Measurements from ENCODE around the gene RPS6KA5. TPM values are rescaled to one million over a fixed set of nuclear protein-coding genes. Genes with fewer than 3 reads are reported as not detected.

Gene RPS6KA5
- total RNA-seq, 1 donor from 2014 or later = 14.6 TPM

DNA sequence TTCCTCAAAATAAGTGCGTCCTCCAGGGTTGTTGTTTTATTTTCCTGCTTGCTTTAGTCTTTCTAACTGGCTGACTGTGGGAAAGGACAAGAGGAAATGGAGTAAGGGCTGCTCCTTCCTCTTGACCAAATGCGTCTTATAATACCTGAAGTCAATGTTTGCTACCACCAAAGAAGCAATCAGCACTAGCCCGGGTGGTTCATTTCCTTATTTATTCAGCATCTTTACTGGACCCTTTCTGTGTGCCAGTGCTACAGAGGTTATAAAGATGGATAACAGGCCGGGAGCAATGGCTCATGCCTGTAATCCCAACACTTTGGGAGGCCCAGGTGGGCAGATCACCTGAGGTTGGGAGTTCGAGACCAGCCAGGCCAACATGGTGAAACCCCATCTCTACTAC lies 15.1 kb upstream of the RPS6KA5 start:
- ATAC-seq (ENCODE audit: poor library complexity) = no peak
- intact Hi-C loops (cut with DNase I) = no loop called here
- no peak for DNase-seq

DNA sequence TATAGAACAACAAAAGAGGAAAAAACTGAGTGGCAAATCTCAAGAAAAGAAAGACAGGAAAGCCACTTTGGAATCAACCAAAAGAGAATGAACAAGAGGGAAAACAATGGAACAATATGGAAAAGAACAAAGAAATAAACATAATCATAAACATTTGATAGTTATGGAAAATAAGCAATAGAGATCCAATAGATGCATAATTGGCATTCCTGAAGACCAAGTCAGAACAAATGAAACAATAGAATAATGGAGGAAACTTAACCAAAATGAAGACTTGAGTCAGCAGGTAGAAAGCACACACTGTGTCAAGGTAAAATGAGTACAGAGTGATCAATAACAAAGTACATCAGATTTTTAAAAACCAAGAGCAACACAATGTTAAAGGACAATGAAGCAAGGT lies 10.1 kb upstream of the RPS6KA5 start:
- ATAC-seq (ENCODE audit: poor library complexity) (no peak), DNase-seq (no peak)
- intact Hi-C loops (cut with DNase I) = no loop called here

DNA sequence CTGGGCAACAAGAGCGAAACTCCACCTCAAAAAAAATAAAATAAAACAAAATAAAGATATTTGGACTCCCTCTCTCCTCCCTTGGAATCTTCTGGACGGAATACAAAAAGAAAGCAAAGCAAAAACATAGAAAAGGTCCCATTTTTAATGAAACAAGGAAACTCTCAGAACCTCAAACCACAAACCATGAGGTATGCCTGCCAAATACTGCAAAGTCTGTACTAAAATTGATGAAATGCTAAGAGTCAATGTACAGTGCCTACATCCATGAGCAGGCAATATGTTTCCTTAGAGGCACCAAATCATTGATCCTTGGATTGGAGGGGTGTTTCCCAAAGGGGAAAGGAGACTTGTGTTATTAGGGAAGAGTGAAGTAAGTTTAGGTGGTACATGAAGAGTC lies 8.2 kb upstream of the RPS6KA5 start:
- DNase-seq (no peak), ATAC-seq (ENCODE audit: poor library complexity) (no peak)
- intact Hi-C loops (cut with DNase I) = no loop called here

DNA sequence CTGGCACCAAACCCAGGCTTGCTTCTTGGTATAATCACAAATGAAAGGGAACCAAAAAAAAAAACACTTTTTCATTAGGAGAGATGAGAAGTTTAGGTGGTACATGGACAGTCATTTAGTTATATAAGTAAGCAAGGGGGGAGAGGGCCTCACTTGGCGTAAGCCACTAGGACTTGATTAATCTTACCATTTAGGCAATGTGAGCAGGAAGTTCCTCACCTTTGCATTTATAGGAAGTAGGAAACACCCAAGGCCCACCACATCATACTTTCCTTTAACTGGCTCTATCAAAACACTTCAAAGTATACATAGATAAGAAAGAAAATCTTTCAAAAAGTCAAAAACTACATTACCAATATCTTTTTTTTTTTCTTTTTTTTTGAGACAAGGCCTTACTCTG lies 6.7 kb upstream of the RPS6KA5 start:
- no peak for DNase-seq
- intact Hi-C loops (cut with DNase I) = no loop called here
- ATAC-seq (ENCODE audit: poor library complexity) = no peak

DNA sequence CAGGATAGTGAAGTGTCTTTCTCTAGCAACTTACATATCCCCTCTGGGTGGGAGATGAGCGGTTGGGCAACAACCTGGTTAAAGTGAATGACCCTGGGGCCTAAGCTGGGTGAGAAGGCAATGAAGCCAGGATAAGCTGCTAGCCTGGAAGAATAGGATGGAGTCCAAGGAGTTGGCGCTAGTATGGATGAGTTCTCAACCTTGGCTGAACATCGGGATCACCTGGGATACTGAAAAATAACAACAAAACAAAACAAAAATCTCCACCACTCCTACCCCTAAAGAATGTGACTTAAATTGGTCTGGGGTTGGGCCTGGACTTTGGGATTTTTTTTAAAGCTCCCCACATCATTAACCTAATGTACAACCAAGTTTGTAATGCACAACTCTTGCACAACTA lies 4.8 kb upstream of the RPS6KA5 start:
- intact Hi-C loops (cut with DNase I) = no loop called here
- DNase-seq (no peak), ATAC-seq (ENCODE audit: poor library complexity) (no peak)

DNA sequence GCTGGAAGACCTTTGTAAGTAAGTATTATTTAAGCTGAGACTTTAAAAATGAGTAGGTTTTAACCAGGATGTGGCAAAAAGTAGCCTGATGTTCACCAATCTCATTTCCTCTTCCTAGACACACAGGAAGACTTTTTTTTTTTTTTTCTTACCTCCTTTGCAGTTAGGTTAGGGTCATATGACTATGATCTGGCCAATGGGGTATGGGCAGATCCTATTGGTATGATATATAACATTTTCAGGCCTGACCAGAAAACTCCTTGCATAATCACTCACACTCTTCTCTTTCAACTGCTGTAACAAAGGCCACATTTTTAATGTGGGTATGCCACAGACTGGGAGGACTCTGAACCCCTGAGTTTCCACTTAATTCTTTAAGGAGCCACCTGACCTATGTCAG lies 2.7 kb upstream of the RPS6KA5 start:
- intact Hi-C loops (cut with DNase I) = no loop called here
- DNase-seq (no peak), ATAC-seq (ENCODE audit: poor library complexity) (no peak)

DNA sequence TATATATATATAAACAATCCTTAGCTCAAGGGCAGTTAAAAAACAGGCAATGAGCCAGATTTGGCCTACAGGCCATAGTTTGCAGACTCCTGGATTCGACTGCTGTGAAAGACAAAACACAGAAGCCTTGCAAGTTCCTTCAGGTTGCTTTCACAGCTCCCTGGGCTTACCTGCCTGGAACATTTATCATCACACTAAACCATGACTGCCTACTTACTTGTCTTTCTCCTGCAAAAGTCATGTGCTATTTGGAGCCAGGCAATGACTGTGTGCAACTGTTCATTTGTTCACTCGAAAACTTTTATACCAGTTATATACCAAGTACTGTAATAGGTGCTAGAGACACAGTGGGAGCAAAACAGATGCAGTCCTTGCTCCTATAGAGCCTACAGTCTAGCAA lies 2.2 kb upstream of the RPS6KA5 start:
- intact Hi-C loops (cut with DNase I) = no loop called here
- DNase-seq (no peak), ATAC-seq (ENCODE audit: poor library complexity) (no peak)

DNA sequence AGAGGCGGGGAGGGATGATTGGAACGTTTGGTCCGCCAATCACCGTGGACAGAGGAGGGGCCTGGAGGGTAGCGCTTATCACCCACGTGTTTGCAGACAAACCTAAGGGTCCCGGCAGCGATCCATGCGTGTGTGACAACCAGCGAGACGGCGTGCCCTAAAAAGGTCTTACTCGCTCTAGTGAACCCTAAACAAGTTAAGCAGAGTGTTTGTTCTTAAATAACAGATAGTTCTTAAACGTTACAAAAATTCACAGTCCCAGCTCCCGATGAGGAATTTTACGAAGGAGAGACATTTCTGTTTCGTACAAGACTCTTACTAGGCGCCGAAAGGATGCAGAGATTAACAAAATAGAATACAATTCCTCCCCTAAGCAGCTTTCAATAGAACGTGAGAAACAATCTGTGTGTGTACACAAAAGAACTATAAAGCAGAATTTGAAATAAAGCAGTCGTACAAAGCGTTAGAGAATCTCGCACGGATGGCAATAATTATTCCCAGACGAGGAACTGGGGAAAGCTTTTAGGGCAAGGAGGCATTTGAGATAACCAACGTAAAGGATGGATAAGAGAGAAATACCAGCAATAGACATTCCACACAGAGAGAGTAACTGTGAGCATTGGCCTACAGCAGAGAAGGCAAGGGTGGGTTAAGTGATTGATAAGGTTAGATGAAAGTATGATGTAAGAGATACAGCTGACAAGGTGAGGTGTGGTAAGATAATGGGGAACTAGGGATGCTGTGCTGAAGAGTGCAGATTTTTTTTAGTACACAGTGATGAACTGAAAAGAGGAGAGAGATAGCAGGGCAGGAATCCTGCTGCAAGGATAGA lies 831 bp upstream of the RPS6KA5 start:
- ATAC-seq (ENCODE audit: poor library complexity) = no peak
- DNase-seq = no peak
- intact Hi-C loops (cut with DNase I) = loop anchor here (2.0 kb wide), 1 partner anchor 54 kb away; the partner anchor contains the start of gene DGLUCY

DNA sequence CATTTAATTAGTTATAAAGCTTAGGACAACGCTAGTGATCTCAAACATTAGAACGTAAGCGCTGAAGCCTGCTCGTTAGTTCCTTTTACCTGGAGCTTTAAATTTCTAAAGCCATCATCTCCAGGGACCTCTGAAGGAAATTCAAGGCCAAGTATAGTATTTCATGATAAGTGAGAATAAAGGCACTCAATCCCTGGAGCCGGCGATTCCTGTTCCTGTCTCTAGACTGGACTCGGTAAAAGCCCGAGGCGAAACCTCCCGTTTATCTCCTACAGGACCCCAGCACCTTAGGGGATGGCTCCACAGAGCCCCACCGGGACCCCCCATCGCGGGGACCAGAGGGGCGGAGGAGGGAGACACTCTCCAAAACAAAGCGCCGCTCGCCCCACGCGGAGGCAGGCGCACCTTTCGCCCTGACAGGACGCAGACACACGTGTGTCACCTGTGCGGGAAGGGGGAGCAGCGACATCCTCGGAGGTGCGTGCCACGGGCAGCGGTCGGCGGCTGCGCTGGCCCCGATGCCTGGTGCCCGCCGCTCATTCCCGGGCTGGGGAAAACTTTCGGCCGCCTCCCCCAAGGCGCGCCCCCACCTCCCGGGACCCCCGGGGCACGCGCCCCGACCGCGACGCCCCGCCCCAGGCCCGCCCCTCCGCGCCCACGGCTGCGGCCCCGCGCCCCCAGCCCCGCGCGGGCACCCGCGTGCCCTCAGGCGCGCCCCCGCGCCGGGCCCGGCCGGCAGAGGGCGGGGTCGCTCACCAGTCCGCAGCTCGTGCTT lies 678 bp downstream of the RPS6KA5 start:
- DNase-seq = peak; percentile 50
- intact Hi-C loops (cut with DNase I) = loop anchor here (2.0 to 10.0 kb wide), 3 partner anchors 55 to 157 kb away; partner anchors contain the start of gene DGLUCY

DNA sequence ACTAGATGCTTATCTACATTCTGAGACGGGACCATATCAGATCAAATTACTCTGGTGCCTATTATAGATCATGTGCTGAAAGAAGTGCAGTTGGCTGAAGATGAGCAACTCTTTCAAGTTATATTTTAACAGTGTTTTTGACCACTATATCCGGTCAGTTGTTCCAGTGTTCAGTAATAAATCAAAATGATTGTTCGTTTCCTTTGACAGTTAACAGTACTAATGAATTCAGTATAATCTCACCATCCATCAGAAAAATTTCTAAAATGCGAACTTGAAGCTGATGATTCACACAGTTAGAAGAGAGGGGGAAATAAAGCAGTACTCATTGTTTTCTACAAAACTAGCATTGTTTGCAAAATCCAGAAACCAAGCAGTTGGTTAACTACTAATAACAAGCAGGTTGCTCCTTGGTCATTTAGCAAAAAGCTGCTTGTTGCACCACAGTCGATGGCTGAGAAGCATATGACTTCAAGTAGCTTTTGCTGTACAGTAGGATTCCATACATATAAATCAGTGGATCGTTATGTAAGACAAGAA lies 2.3 kb downstream of the RPS6KA5 start:
- DNase-seq (no peak), ATAC-seq (ENCODE audit: poor library complexity) (no peak)
- intact Hi-C loops (cut with DNase I) = loop anchor here (5.0 to 10.0 kb wide), 2 partner anchors 117 to 156 kb away; no protein-coding TSS in a partner anchor

More for the DNA sequence above, 678 bp downstream of the RPS6KA5 start:
- peak; percentile 63 for ATAC-seq (ENCODE audit: poor library complexity)

DNA sequence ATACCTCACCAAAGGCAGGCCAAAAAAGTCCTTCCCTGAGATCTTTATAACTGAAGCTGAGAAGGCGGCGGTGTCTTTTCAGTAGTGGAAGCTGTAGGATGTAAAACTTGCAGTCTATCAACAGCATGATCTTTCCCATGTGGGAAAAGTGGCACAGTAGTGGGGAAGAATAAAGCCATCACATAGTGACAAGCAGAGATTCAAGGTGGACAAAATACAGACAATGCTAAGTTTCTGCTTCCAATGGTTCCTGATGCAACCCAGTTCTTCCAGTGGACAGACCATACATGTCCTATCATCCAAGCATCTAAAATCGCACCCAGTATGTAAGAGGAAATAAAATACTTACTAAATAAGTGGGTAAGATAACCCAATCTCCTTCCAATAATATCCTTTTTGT lies 4.1 kb downstream of the RPS6KA5 start:
- ATAC-seq (ENCODE audit: poor library complexity) = no peak
- no peak for DNase-seq
- intact Hi-C loops (cut with DNase I) = loop anchor here (5.0 to 10.0 kb wide), 2 partner anchors 118 to 154 kb away; no protein-coding TSS in a partner anchor

DNA sequence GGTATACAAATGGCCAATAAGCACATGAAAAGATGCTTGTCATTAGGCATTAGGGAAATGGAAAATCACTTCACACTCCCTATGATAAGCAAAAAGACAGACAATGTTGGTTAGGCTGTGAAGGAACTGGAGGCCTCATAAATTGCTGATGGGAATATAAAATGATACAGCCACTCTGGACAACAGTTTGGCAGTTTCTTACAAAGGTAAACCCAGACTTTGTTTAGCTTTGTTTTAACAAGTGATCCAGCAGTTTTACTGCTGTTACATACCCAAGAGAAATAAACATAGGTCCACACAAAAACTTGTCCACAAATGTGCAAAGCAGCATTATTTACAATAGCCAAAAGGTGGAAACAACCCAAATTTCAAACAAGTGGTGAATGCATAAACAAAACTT lies 5.4 kb downstream of the RPS6KA5 start:
- ATAC-seq (ENCODE audit: poor library complexity) (no peak), DNase-seq (no peak)
- intact Hi-C loops (cut with DNase I) = loop anchor here (5.0 to 10.0 kb wide), 2 partner anchors 120 to 153 kb away; no protein-coding TSS in a partner anchor

DNA sequence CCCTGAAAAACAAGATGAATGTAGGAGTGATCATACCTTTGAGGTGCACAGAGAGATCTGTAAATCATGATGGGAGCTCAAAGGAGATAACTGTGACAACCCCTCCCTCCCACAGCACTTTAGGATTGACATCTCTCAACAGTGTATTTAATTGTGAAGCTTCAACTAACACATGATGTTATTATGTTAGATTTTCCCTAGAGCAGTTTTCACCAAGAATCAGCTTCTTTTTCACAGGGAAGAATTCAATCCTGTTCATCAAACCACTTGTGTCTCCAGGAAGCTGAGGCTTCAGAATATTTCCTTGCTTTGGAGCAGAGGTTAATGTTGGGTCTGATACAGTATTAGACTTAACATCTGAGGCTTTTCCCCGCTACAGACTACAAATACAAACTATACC lies 11.8 kb downstream of the RPS6KA5 start:
- intact Hi-C loops (cut with DNase I) = no loop called here
- ATAC-seq (ENCODE audit: poor library complexity) (no peak), DNase-seq (no peak)

DNA sequence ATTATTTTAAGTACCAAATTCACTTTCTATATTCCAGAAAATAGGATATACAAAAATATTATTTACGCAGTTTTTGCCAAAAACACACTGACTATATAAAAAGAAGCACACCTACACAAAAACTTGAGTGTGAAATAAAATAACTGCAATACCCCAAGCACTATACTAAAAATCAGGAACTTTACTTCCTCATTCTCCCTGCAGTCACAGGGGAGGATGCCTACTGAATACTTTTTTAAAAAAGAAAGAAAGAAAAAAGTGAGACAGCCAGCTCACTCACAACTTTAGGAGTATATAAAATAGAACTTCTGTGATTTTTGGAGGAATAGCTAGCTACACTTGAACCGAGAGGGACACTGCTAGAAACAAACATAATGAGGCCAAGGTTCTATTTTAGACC lies 12.2 kb downstream of the RPS6KA5 start:
- intact Hi-C loops (cut with DNase I) = no loop called here
- DNase-seq (no peak), ATAC-seq (ENCODE audit: poor library complexity) (no peak)

DNA sequence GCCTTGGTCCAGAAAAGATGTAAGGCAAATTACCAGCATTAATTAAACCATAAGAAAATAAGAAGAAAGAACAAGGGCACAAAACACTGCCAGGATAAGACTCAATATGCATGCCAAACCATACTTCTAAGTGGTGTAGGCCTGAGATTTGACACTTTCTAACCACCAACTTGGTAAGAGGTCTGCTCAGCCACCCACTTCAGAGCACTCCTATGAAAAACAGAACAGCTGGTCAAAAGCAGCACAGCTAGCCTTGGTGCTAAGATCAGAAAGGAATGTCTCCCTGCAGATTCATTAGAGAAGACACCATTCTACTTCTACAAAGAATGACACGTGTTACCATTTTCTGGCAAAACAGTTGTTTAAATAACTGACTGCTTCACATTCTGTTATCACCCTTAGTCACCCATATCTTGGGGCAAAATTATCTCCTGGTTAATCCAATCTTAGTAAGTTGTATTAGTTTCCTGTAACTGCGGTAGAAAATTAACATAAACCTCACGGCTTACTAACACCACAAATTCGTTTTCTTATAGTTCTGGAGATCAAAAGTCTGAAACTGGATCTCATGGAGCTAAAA lies 13.2 kb downstream of the RPS6KA5 start:
- intact Hi-C loops (cut with DNase I) = no loop called here
- ATAC-seq (ENCODE audit: poor library complexity) (no peak), DNase-seq (no peak)

DNA sequence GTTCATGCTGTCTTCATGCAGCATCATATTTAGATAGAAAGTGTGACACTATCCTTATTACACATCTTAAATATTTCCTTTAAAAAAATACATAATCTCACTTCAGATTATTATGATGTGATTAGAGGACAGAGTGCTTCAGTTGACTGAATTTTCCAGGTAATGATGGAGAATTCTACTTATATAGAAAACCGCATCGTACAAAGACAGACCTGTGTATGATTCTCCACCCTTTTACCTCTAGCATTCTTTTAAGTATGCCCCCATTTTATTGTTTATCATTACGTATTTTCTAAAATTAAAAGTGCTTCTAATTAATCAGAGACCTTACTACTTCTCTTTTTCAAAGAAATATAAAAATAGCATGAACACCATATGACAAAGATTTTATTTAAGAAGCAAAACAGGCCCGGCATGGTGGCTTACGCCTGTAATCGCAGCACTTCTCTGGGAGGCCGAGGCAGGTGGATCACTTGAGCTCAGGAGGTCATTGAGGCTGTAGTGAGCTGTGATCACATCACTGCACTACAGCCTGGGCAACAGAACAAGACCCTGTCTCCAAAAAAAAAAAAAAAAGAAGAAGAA lies 13.9 kb downstream of the RPS6KA5 start:
- DNase-seq (no peak), ATAC-seq (ENCODE audit: poor library complexity) (no peak)
- intact Hi-C loops (cut with DNase I) = no loop called here

DNA sequence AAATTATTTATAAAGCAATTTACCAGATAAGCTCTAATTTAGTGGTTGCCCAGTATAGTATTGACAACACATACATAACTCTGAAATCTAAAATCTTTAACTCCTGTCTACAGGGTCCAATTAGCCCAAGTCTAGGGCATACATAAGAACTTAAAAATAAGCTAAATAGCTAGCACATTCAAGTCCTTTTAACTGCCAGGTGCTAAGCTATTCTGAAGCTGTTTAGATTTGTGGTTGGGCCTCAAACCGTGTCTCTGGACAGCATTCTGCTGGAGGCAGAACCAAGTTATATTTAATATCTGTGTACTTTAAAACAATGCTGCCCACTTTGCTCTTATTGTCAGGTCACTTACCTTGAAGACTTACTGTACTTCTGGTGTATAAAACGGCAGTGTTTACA lies 19.0 kb downstream of the RPS6KA5 start:
- intact Hi-C loops (cut with DNase I) = no loop called here
- DNase-seq (no peak), ATAC-seq (ENCODE audit: poor library complexity) (peak; percentile 43)

DNA sequence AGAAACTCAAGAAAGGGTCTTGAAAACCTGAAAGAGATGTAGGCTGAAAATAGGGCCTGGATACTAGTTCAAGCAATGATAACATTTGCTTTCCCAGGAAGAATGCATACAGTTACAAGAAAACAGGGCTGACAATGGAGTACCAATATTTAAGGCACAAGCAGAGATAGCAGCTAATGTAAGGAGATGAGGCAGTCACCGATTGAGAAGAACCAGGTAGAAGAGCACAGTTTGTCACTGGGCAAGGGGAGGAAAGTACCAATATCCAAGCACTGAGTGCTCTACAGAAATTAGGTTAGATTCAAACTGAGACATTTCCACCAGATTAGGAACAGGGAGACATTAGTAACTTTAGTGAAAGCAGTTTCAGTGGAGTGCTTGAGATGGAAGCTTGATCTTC lies 19.9 kb downstream of the RPS6KA5 start:
- ATAC-seq (ENCODE audit: poor library complexity) (no peak), DNase-seq (no peak)
- intact Hi-C loops (cut with DNase I) = no loop called here

DNA sequence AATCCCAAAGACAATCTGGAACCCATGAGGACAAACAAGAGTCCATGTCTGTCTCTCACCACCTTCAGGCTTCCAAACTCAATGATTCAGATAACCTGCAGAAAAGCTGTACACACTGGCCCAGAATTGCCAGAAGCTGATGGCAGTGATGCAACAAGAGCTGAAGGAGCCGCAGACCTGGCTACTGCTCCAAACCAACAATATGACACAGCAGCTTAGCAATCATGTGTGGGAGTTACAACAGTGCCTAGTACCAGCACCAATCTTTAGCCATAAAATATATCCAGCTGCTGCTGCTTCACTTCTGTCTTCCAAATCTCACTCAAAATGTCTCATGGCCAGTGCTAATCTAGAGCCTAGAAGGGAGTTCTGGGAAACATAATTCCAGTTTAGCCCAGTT lies 22.0 kb downstream of the RPS6KA5 start:
- ATAC-seq (ENCODE audit: poor library complexity) (no peak), DNase-seq (no peak)
- intact Hi-C loops (cut with DNase I) = no loop called here

All from Right ventricle myocardium superior (tissue), 1 donor.